OCI-LY7 (cell line): Measurements from ENCODE around the gene DLGAP1. TPM values are rescaled to one million over a fixed set of nuclear protein-coding genes. Genes with fewer than 3 reads are reported as not detected.

ENCODE experiments used
- BruUV-seq: library from RNA; stranded (reverse); fragments of 400-500 nt; replicated peaks from 2 replicates; lab custom pipeline; 2021; lab: Mats Ljungman, UMichigan
- CTCF ChIA-PET: fragments of 300-600 bp; sonication (Branson Sonifier 250); formaldehyde crosslinking; loops from one replicate; lab custom pipeline; 2022; ENCODE audit warnings: antibody characterized with exemption; ENCODE audit not compliant: unreplicated experiment; lab: Charles Lee
- POLR2A ChIA-PET: fragments of 300-600 bp; sonication (Branson Sonifier 250); formaldehyde crosslinking; loops from one replicate; lab custom pipeline; 2022; ENCODE audit warnings: antibody characterized with exemption; lab: Charles Lee
- DNase-seq: peaks from one replicate; pipeline ENCODE4 v3.0.0-alpha.2; 2015; ENCODE audit warnings: low spot score
- H2AFZ ChIP-seq: fragments of 200-600 bp; sonication (generic), shearing (Covaris generic); 2 replicates; pipeline ENCODE4 v1.6.1; 2014; ENCODE audit warnings: mild to moderate bottlenecking, antibody characterized with exemption, low read length, moderate library complexity
- H3K27ac ChIP-seq: fragments of 200-600 bp; sonication (generic); 2 replicates; pipeline ENCODE4 v1.5.1; 2014; ENCODE audit warnings: mixed run types, low read depth, mild to moderate bottlenecking, moderate library complexity, low read length, inconsistent platforms; ENCODE audit not compliant: poor library complexity, severe bottlenecking
- H3K36me3 ChIP-seq: fragments of 200-600 bp; sonication (generic); 2 replicates; pipeline ENCODE4 v1.6.1; 2014; ENCODE audit warnings: mild to moderate bottlenecking, antibody characterized with exemption, low read length, moderate library complexity, mixed read lengths; ENCODE audit not compliant: insufficient read depth
- H3K4me1 ChIP-seq: fragments of 200-600 bp; sonication (generic); 2 replicates; pipeline ENCODE4 v1.5.1; 2014; ENCODE audit warnings: mild to moderate bottlenecking, low read length; ENCODE audit not compliant: insufficient read depth, poor library complexity, severe bottlenecking
- H3K4me2 ChIP-seq: fragments of 200-600 bp; sonication (generic); 2 replicates; pipeline ENCODE4 v1.6.1; 2014; ENCODE audit warnings: mild to moderate bottlenecking, low read length
- H3K4me3 ChIP-seq: fragments of 200-600 bp; sonication (generic); 2 replicates; pipeline ENCODE4 v1.5.1; 2014; ENCODE audit warnings: mild to moderate bottlenecking, low read depth, low read length; ENCODE audit not compliant: poor library complexity, severe bottlenecking
- H3K79me2 ChIP-seq: fragments of 200-600 bp; sonication (generic); 2 replicates; pipeline ENCODE4 v1.6.1; 2016; ENCODE audit warnings: low read depth, mild to moderate bottlenecking, low read length, moderate library complexity, mixed read lengths; ENCODE audit not compliant: insufficient read depth
- H3K9me2 ChIP-seq: fragments of 200-600 bp; sonication (generic); 2 replicates; pipeline ENCODE4 v1.6.1; 2016; ENCODE audit warnings: mild to moderate bottlenecking, low read length, mixed read lengths; ENCODE audit not compliant: insufficient read depth
- H3K9me3 ChIP-seq: fragments of 200-600 bp; sonication (generic); 2 replicates; pipeline ENCODE4 v1.6.1; 2014; ENCODE audit warnings: mild to moderate bottlenecking, mixed run types, low read length, mixed read lengths
- H4K20me1 ChIP-seq: fragments of 200-600 bp; sonication (generic); 2 replicates; pipeline ENCODE4 v1.6.1; 2014; ENCODE audit warnings: mild to moderate bottlenecking, antibody characterized with exemption, low read length, moderate library complexity, mixed read lengths; ENCODE audit not compliant: insufficient read depth
- CTCF ChIP-seq: fragments of 200-600 bp; sonication (generic); conservative IDR thresholded peaks from 2 replicates; pipeline ENCODE4 v1.5.1; 2014; ENCODE audit warnings: mild to moderate bottlenecking, antibody characterized with exemption, low read length, moderate library complexity, mixed read lengths
- EZH2phosphoT487 ChIP-seq: fragments of 200-600 bp; sonication (generic); IDR thresholded peaks from 2 replicates; pipeline ENCODE4 v1.6.1; 2018; ENCODE audit warnings: low read depth, borderline replicate concordance, mild to moderate bottlenecking, mixed run types, antibody characterized with exemption, low read length, moderate library complexity, mixed read lengths
- intact Hi-C: fragments of 100-400 bp; cut with micrococcal nuclease; formaldehyde crosslinking; loops from one replicate; pipeline ENCODE4 v1.10.0; 2022; ENCODE audit not compliant: unreplicated experiment
- total RNA-seq, 2 experiments: library from RNA; depleted of rRNA in 1 of 2; stranded (reverse); fragments of >200 nt in 1 of 2; shearing (Covaris generic) in 1 of 2; gene quantifications; 2 replicates each; pipeline ENCODE4 v1.2.3, GENCODE V29; 2014 to 2022

The DLGAP1 gene
- total RNA-seq, 2 experiments from 2014 or later = 0.22 TPM; not detected in 1

GRCh38 chr18:3450012-3450798, 1004.9 kb downstream of the DLGAP1 start, which contains the start of gene TGIF1:
TSS of gene TGIF1 (plus strand) at chr18:3450172. CDS start at chr18:3450490, 318 bp downstream.
- peak within 1 kb of the TSS; percentile 87 for H3K4me2 ChIP-seq
- H4K20me1 ChIP-seq = peaks cover 9% of the 10 kb centered on the region; the same call in 1 of the 2 replicates
- no peaks in the 10 kb centered on the region for H3K9me3 ChIP-seq
- CTCF ChIA-PET = no interaction called here
- peak within 1 kb of the TSS; percentile 88 for H3K4me3 ChIP-seq
- peaks cover 38% of the 10 kb centered on the region for H3K4me1 ChIP-seq
- peak within 1 kb of the TSS; percentile 96 for H3K27ac ChIP-seq
- BruUV-seq = no TSS peak
- H3K9me2 ChIP-seq = no peaks in the 10 kb centered on the region
- DNase-seq = peak; percentile 59
- POLR2A ChIA-PET = interaction anchor here (1.2 to 3.0 kb wide), 3 partner anchors 134 to 146 kb away, joined by 3 to 17 read pairs (median 4); no protein-coding TSS in a partner anchor
- TF ChIP-seq EZH2phosphoT487 (no peak), CTCF (no peak)
- H3K36me3 ChIP-seq = peaks cover 9% of the 10 kb centered on the region; the same call in 1 of the 2 replicates
- peaks cover 50% of the 10 kb centered on the region for H3K79me2 ChIP-seq
- peak within 1 kb of the TSS; percentile 45; the same call in 1 of the 2 replicates for H2AFZ ChIP-seq
- intact Hi-C loops = no loop called here

GRCh38 chr18:3449512-3450011, 1005.5 kb downstream of the DLGAP1 start:
- peaks cover 4% of the 10 kb centered on the region; the same call in 1 of the 2 replicates for H4K20me1 ChIP-seq
- H3K4me1 ChIP-seq = peaks cover 33% of the 10 kb centered on the region
- no peaks in the 10 kb centered on the region for H3K9me3 ChIP-seq
- H3K4me2 ChIP-seq = peak overlapping the region; percentile 84
- peaks cover 4% of the 10 kb centered on the region; the same call in 1 of the 2 replicates for H3K36me3 ChIP-seq
- no peak for TF ChIP-seq CTCF
- TF ChIP-seq EZH2phosphoT487 = no peak
- peak overlapping the region; percentile 96 for H3K27ac ChIP-seq
- intact Hi-C loops = loop anchor here (1.0 to 10.0 kb wide), 5 partner anchors 153 to 435 kb away; partner anchors contain the start of gene LPIN2
- DNase-seq = no peak
- peaks cover 43% of the 10 kb centered on the region for H3K79me2 ChIP-seq
- H2AFZ ChIP-seq = no peak overlapping the region
- BruUV-seq = no TSS peak
- peak overlapping the region; percentile 88 for H3K4me3 ChIP-seq
- ChIA-PET POLR2A (interaction anchor here (0.6 to 3.0 kb wide), 7 partner anchors 39 to 152 kb away, joined by 3 to 17 read pairs (median 4); no protein-coding TSS in a partner anchor), CTCF (no interaction called here)
- no peaks in the 10 kb centered on the region for H3K9me2 ChIP-seq
